ELF-1 (cell line): ENCODE measurements around the gene SIM2.

ENCODE experiments used
- DNase-seq: peaks from one replicate; pipeline ENCODE4 v3.0.0-alpha.2; 2016; ENCODE audit warnings: low read depth, low spot score

The SIM2 gene

GRCh38 chr21:36735201-36735515 lies 36.2 kb downstream of the SIM2 start:
- DNase-seq, result no peak

- DNase-seq, result no peak
Measured at GRCh38 chr21:36735724-36736320, 36.9 kb downstream of the SIM2 start.

GRCh38 chr21:36738489-36739126 lies 39.7 kb downstream of the SIM2 start:
- no peak for DNase-seq

- no peak for DNase-seq
Measured at GRCh38 chr21:36741506-36741905, 42.6 kb downstream of the SIM2 start.

GRCh38 chr21:36743008-36743407 lies 44.1 kb downstream of the SIM2 start:
- no peak for DNase-seq

- DNase-seq, result no peak
Measured at GRCh38 chr21:36743446-36743845, 44.5 kb downstream of the SIM2 start.

- DNase-seq, result no peak
Measured at GRCh38 chr21:36744190-36744559, 45.3 kb downstream of the SIM2 start.

GRCh38 chr21:36744560-36745231 lies 45.8 kb downstream of the SIM2 start:
- no peak for DNase-seq

GRCh38 chr21:36745459-36745858 lies 46.5 kb downstream of the SIM2 start:
- no peak for DNase-seq

GRCh38 chr21:36747041-36747814 lies 48.3 kb downstream of the SIM2 start:
- DNase-seq, result no peak

GRCh38 chr21:36747815-36748383 lies 49.0 kb downstream of the SIM2 start:
- DNase-seq, result peak; percentile 51

GRCh38 chr21:36749935-36750575 lies 51.1 kb downstream of the SIM2 start:
- peak; percentile 92 for DNase-seq

- DNase-seq, result no peak
Measured at GRCh38 chr21:36750576-36750959, 51.7 kb downstream of the SIM2 start.

- DNase-seq, result peak; percentile 22
Measured at GRCh38 chr21:36751383-36751782, 52.5 kb downstream of the SIM2 start.

GRCh38 chr21:36753556-36753955 lies 54.6 kb downstream of the SIM2 start:
- DNase-seq, result no peak

- DNase-seq, result no peak
Measured at GRCh38 chr21:36754241-36754898, 55.5 kb downstream of the SIM2 start.

- DNase-seq, result no peak
Measured at GRCh38 chr21:36756527-36756926, 57.6 kb downstream of the SIM2 start.

- DNase-seq, result peak; percentile 21
Measured at GRCh38 chr21:36757196-36757595, 58.3 kb downstream of the SIM2 start.

- no peak for DNase-seq
Measured at GRCh38 chr21:36759348-36760083, 60.6 kb downstream of the SIM2 start.

- DNase-seq, result no peak
Measured at GRCh38 chr21:36761685-36762084, 62.8 kb downstream of the SIM2 start.

GRCh38 chr21:36762642-36763041 lies 63.7 kb downstream of the SIM2 start:
- no peak for DNase-seq
